Activated T-helper 2 cell treated with anti-CD3 and anti-CD28 coated beads, Interferon-gamma antibody, Interleukin-2, Interleukin-4, amounts not matched to agents 10 μg/mL and 5 μg/mL and 100 μg/mL, durations not matched to agents 14 hours and 24 hours and 36 hours (primary cell): ENCODE results near the gene PMPCA. TPM values are rescaled to one million over a fixed set of nuclear protein-coding genes. Genes with fewer than 3 reads are reported as not detected.

ENCODE experiments used
- DNase-seq: peaks from one replicate; pipeline ENCODE4 v3.0.0; 2021; ENCODE audit warnings: low spot score
- H3K27ac Mint-ChIP-seq: one replicate; pipeline ENCODE4 v1.8.0; 2021; ENCODE audit warnings: mixed read lengths
- H3K27me3 Mint-ChIP-seq: one replicate; pipeline ENCODE4 v1.8.0; 2021; ENCODE audit warnings: low read depth, mixed read lengths
- H3K36me3 Mint-ChIP-seq: one replicate; pipeline ENCODE4 v1.8.0; 2021; ENCODE audit warnings: low read depth, mixed read lengths
- H3K4me1 Mint-ChIP-seq: one replicate; pipeline ENCODE4 v1.8.0; 2021; ENCODE audit warnings: low read depth, mixed read lengths
- H3K4me3 Mint-ChIP-seq: one replicate; pipeline ENCODE4 v1.8.0; 2021; ENCODE audit warnings: low read depth, mild to moderate bottlenecking, moderate library complexity, mixed read lengths
- H3K9me3 Mint-ChIP-seq: one replicate; pipeline ENCODE4 v1.8.0; 2021; ENCODE audit warnings: mixed read lengths
- intact Hi-C: fragments of 100-400 bp; cut with micrococcal nuclease; formaldehyde crosslinking; loops from one replicate; pipeline ENCODE4 v1.15.1; 2023
- total RNA-seq: library from RNA; stranded (reverse); gene quantifications from 2 replicates; pipeline ENCODE4 v1.2.3, GENCODE V29; 2022

PMPCA gene
- total RNA-seq, 1 donor from 2014 or later: 111 TPM

- Mint-ChIP-seq H3K9me3 (no peaks in the 10 kb centered on the region), H3K27me3 (no peaks in the 10 kb centered on the region), H3K4me3 (no peak overlapping the region), H3K36me3 (peaks cover 9% of the 10 kb centered on the region), H3K27ac (no peak overlapping the region), H3K4me1 (no peaks in the 10 kb centered on the region)
- intact Hi-C loops: no loop called here
- no peak for DNase-seq
These were observed 42.9 kb upstream of the PMPCA start for GRCh38 chr9:136367296-136368145.

GRCh38 chr9:136368190-136368589 lies 42.3 kb upstream of the PMPCA start:
- Mint-ChIP-seq H3K4me1 (no peaks in the 10 kb centered on the region), H3K9me3 (no peaks in the 10 kb centered on the region), H3K27me3 (no peaks in the 10 kb centered on the region), H3K36me3 (peaks cover 6% of the 10 kb centered on the region), H3K27ac (no peak overlapping the region), H3K4me3 (no peak overlapping the region)
- no peak for DNase-seq
- intact Hi-C loops: no loop called here

GRCh38 chr9:136370037-136370436 lies 40.4 kb upstream of the PMPCA start:
- Mint-ChIP-seq H3K4me3 (no peak overlapping the region), H3K36me3 (peaks cover 10% of the 10 kb centered on the region), H3K4me1 (no peaks in the 10 kb centered on the region), H3K9me3 (no peaks in the 10 kb centered on the region), H3K27ac (no peak overlapping the region), H3K27me3 (no peaks in the 10 kb centered on the region)
- intact Hi-C loops: no loop called here
- DNase-seq: no peak

GRCh38 chr9:136370687-136371532 lies 39.5 kb upstream of the PMPCA start:
- H3K36me3 Mint-ChIP-seq: peaks cover 7% of the 10 kb centered on the region
- H3K4me3 Mint-ChIP-seq: no peak overlapping the region
- intact Hi-C loops: no loop called here
- H3K27ac Mint-ChIP-seq: no peak overlapping the region
- H3K4me1 Mint-ChIP-seq: no peaks in the 10 kb centered on the region
- no peak for DNase-seq
- H3K9me3 Mint-ChIP-seq: no peaks in the 10 kb centered on the region
- H3K27me3 Mint-ChIP-seq: no peaks in the 10 kb centered on the region

- intact Hi-C loops: no loop called here
- Mint-ChIP-seq H3K4me3 (no peak overlapping the region), H3K27ac (no peak overlapping the region), H3K27me3 (no peaks in the 10 kb centered on the region), H3K4me1 (no peaks in the 10 kb centered on the region), H3K9me3 (no peaks in the 10 kb centered on the region), H3K36me3 (peaks cover 7% of the 10 kb centered on the region)
- no peak for DNase-seq
These were observed 39.0 kb upstream of the PMPCA start for GRCh38 chr9:136371533-136371880.

GRCh38 chr9:136372006-136372405 lies 38.5 kb upstream of the PMPCA start:
- H3K36me3 Mint-ChIP-seq: peaks cover 7% of the 10 kb centered on the region
- DNase-seq: no peak
- H3K27ac Mint-ChIP-seq: no peak overlapping the region
- no peaks in the 10 kb centered on the region for H3K27me3 Mint-ChIP-seq
- no peaks in the 10 kb centered on the region for H3K9me3 Mint-ChIP-seq
- H3K4me3 Mint-ChIP-seq: no peak overlapping the region
- intact Hi-C loops: no loop called here
- H3K4me1 Mint-ChIP-seq: no peaks in the 10 kb centered on the region

GRCh38 chr9:136372561-136373299 lies 37.7 kb upstream of the PMPCA start:
- no peaks in the 10 kb centered on the region for H3K4me1 Mint-ChIP-seq
- peaks cover 7% of the 10 kb centered on the region for H3K36me3 Mint-ChIP-seq
- peak overlapping the region; percentile 77 for H3K4me3 Mint-ChIP-seq
- intact Hi-C loops: no loop called here
- peak overlapping the region; percentile 17 for H3K27ac Mint-ChIP-seq
- no peaks in the 10 kb centered on the region for H3K27me3 Mint-ChIP-seq
- no peaks in the 10 kb centered on the region for H3K9me3 Mint-ChIP-seq
- no peak for DNase-seq

- no peak for DNase-seq
- intact Hi-C loops: no loop called here
- H3K36me3 Mint-ChIP-seq: peaks cover 7% of the 10 kb centered on the region
- peak within 1 kb of the TSS; percentile 55 for H3K27ac Mint-ChIP-seq
- no peaks in the 10 kb centered on the region for H3K9me3 Mint-ChIP-seq
- no peaks in the 10 kb centered on the region for H3K4me1 Mint-ChIP-seq
- H3K4me3 Mint-ChIP-seq: peak within 1 kb of the TSS; percentile 77
- no peaks in the 10 kb centered on the region for H3K27me3 Mint-ChIP-seq
These were observed 36.9 kb upstream of the PMPCA start, which contains the start of gene CARD9 for GRCh38 chr9:136373300-136374182. Gene CARD9, minus strand, starts transcription at chr9:136373669. Its CDS starts 1,591 bp downstream, at chr9:136372078.

GRCh38 chr9:136374183-136374575 lies 36.3 kb upstream of the PMPCA start:
- Mint-ChIP-seq H3K27ac (no peak overlapping the region), H3K4me3 (no peak overlapping the region), H3K36me3 (peaks cover 10% of the 10 kb centered on the region), H3K9me3 (no peaks in the 10 kb centered on the region), H3K4me1 (no peaks in the 10 kb centered on the region), H3K27me3 (no peaks in the 10 kb centered on the region)
- no peak for DNase-seq
- intact Hi-C loops: no loop called here

- Mint-ChIP-seq H3K27me3 (no peaks in the 10 kb centered on the region), H3K9me3 (no peaks in the 10 kb centered on the region), H3K36me3 (peaks cover 10% of the 10 kb centered on the region), H3K4me3 (no peak overlapping the region), H3K4me1 (no peaks in the 10 kb centered on the region), H3K27ac (no peak overlapping the region)
- DNase-seq: no peak
- intact Hi-C loops: no loop called here
These were observed 35.4 kb upstream of the PMPCA start for GRCh38 chr9:136375096-136375495.

- DNase-seq: no peak
- Mint-ChIP-seq H3K4me1 (no peaks in the 10 kb centered on the region), H3K9me3 (no peaks in the 10 kb centered on the region), H3K36me3 (peaks cover 10% of the 10 kb centered on the region), H3K27ac (no peak overlapping the region), H3K27me3 (no peaks in the 10 kb centered on the region), H3K4me3 (no peak overlapping the region)
- intact Hi-C loops: no loop called here
These were observed 34.0 kb upstream of the PMPCA start for GRCh38 chr9:136376457-136376856.
